Measurements from ENCODE around the gene OSBP2.
A peak's percentile ranks its signal among the peaks of the same experiment; 100 is the strongest.

The OSBP2 gene

GRCh38 chr22:30887453-30887852 lies 192.8 kb downstream of the OSBP2 start:
- Mint-ChIP-seq H3K27ac (no peak overlapping the region), H3K4me1 (peaks cover 11% of the 10 kb centered on the region), H3K27me3 (no peaks in the 10 kb centered on the region), H3K4me3 (no peak overlapping the region), H3K9me3 (no peaks in the 10 kb centered on the region)
- DNase-seq (no peak), ATAC-seq (no peak)

GRCh38 chr22:30887861-30888260 lies 193.2 kb downstream of the OSBP2 start:
- Mint-ChIP-seq H3K27me3 (no peaks in the 10 kb centered on the region), H3K9me3 (no peaks in the 10 kb centered on the region), H3K4me3 (no peak overlapping the region), H3K4me1 (peaks cover 15% of the 10 kb centered on the region), H3K27ac (peak overlapping the region in 1 of 2 donors; percentile 72)
- no peak for DNase-seq
- no peak for ATAC-seq

GRCh38 chr22:30889268-30889995 lies 194.8 kb downstream of the OSBP2 start:
- no peak for DNase-seq
- Mint-ChIP-seq H3K4me1 (peaks cover 31% of the 10 kb centered on the region), H3K27me3 (no peaks in the 10 kb centered on the region)

GRCh38 chr22:30889996-30890480 lies 195.4 kb downstream of the OSBP2 start:
- Mint-ChIP-seq H3K27me3 (no peaks in the 10 kb centered on the region), H3K27ac (no peak overlapping the region), H3K9me3 (no peaks in the 10 kb centered on the region), H3K4me1 (peaks cover 32% of the 10 kb centered on the region), H3K4me3 (no peak overlapping the region)
- no peak for ATAC-seq
- no peak for DNase-seq

More at GRCh38 chr22:30889268-30889995, 194.8 kb downstream of the OSBP2 start:
- H3K27ac Mint-ChIP-seq, result no peak overlapping the region
- no peak overlapping the region for H3K4me3 Mint-ChIP-seq
- ATAC-seq, result no peak
- no peaks in the 10 kb centered on the region for H3K9me3 Mint-ChIP-seq

GRCh38 chr22:30890686-30891442 lies 196.2 kb downstream of the OSBP2 start:
- Mint-ChIP-seq H3K27me3 (no peaks in the 10 kb centered on the region), H3K9me3 (no peaks in the 10 kb centered on the region), H3K4me3 (no peak overlapping the region), H3K4me1 (peaks cover 32% of the 10 kb centered on the region), H3K27ac (peak overlapping the region in 1 of 2 donors; percentile 59)
- DNase-seq (peak; percentile 20 to 30), ATAC-seq (peak; percentile 63)

GRCh38 chr22:30891443-30891755 lies 196.7 kb downstream of the OSBP2 start:
- H3K27ac Mint-ChIP-seq, result peak overlapping the region; percentile 59 to 64
- no peaks in the 10 kb centered on the region for H3K27me3 Mint-ChIP-seq
- H3K4me1 Mint-ChIP-seq, result peaks cover 32% of the 10 kb centered on the region
- DNase-seq (no peak), ATAC-seq (no peak)
- no peaks in the 10 kb centered on the region for H3K9me3 Mint-ChIP-seq
- no peak overlapping the region for H3K4me3 Mint-ChIP-seq

- ATAC-seq (no peak), DNase-seq (peak in 1 of 2 donors; percentile 2)
- Mint-ChIP-seq H3K27me3 (no peaks in the 10 kb centered on the region), H3K4me1 (peaks cover 32% of the 10 kb centered on the region), H3K9me3 (no peaks in the 10 kb centered on the region), H3K4me3 (no peak overlapping the region), H3K27ac (peak overlapping the region; percentile 14 to 82)
Observed at GRCh38 chr22:30891781-30892180, 197.1 kb downstream of the OSBP2 start.

GRCh38 chr22:30892286-30892685 lies 197.6 kb downstream of the OSBP2 start:
- Mint-ChIP-seq H3K27me3 (no peaks in the 10 kb centered on the region), H3K4me3 (no peak overlapping the region), H3K9me3 (no peaks in the 10 kb centered on the region), H3K4me1 (peaks cover 32% of the 10 kb centered on the region), H3K27ac (peak overlapping the region; percentile 14 to 82)
- ATAC-seq (no peak), DNase-seq (peak in 1 of 2 donors; percentile 3)

GRCh38 chr22:30892731-30893221 lies 198.1 kb downstream of the OSBP2 start:
- ATAC-seq (no peak), DNase-seq (no peak)
- Mint-ChIP-seq H3K4me3 (no peak overlapping the region), H3K27me3 (no peaks in the 10 kb centered on the region), H3K27ac (no peak overlapping the region), H3K4me1 (peaks cover 32% of the 10 kb centered on the region), H3K9me3 (no peaks in the 10 kb centered on the region)

GRCh38 chr22:30893434-30894370 lies 199.0 kb downstream of the OSBP2 start:
- no peak for DNase-seq
- H3K27ac Mint-ChIP-seq, result peak overlapping the region; percentile 55 to 88
- ATAC-seq, result peak; percentile 26
- peaks cover 32% of the 10 kb centered on the region for H3K4me1 Mint-ChIP-seq
- H3K27me3 Mint-ChIP-seq, result no peaks in the 10 kb centered on the region
- H3K9me3 Mint-ChIP-seq, result no peaks in the 10 kb centered on the region
- H3K4me3 Mint-ChIP-seq, result peak overlapping the region; percentile 28 to 55

GRCh38 chr22:30894371-30894740 lies 199.7 kb downstream of the OSBP2 start:
- no peak for ATAC-seq

GRCh38 chr22:30902496-30903357 lies 208.1 kb downstream of the OSBP2 start:
- peak overlapping the region in 1 of 2 donors; percentile 72 for H3K27ac Mint-ChIP-seq
- DNase-seq, result no peak
- no peak for ATAC-seq

More at GRCh38 chr22:30894371-30894740, 199.7 kb downstream of the OSBP2 start:
- no peak for DNase-seq
- Mint-ChIP-seq H3K27me3 (no peaks in the 10 kb centered on the region), H3K4me3 (no peak overlapping the region), H3K9me3 (no peaks in the 10 kb centered on the region), H3K4me1 (peaks cover 32% of the 10 kb centered on the region), H3K27ac (peak overlapping the region in 1 of 2 donors; percentile 28)

GRCh38 chr22:30903876-30904460 lies 209.3 kb downstream of the OSBP2 start:
- H3K4me3 Mint-ChIP-seq, result no peak overlapping the region
- no peaks in the 10 kb centered on the region for H3K27me3 Mint-ChIP-seq
- ATAC-seq (no peak), DNase-seq (no peak)
- no peak overlapping the region for H3K27ac Mint-ChIP-seq
- H3K9me3 Mint-ChIP-seq, result no peaks in the 10 kb centered on the region
- H3K4me1 Mint-ChIP-seq, result peaks cover 8% of the 10 kb centered on the region

More at GRCh38 chr22:30902496-30903357, 208.1 kb downstream of the OSBP2 start:
- Mint-ChIP-seq H3K27me3 (no peaks in the 10 kb centered on the region), H3K4me3 (no peak overlapping the region), H3K9me3 (no peaks in the 10 kb centered on the region), H3K4me1 (peaks cover 8% of the 10 kb centered on the region)

- Mint-ChIP-seq H3K4me3 (no peak overlapping the region), H3K27me3 (no peaks in the 10 kb centered on the region), H3K27ac (no peak overlapping the region), H3K9me3 (no peaks in the 10 kb centered on the region), H3K4me1 (peaks cover 8% of the 10 kb centered on the region)
- ATAC-seq (no peak), DNase-seq (no peak)
Observed at GRCh38 chr22:30905696-30906341, 211.1 kb downstream of the OSBP2 start.

Measured in stimulated activated naive CD8-positive, alpha-beta T cell treated with anti-CD3 and anti-CD28 coated beads, Interleukin-15, amount 100 ng/mL, for 72 hours (primary cell).